Activated CD4-positive, alpha-beta T cell treated with anti-CD3 and anti-CD28 coated beads, Interleukin-2, amount 50 U/mL, for 1 hour (primary cell): ENCODE results near the gene BMP2K.
"Not testable (repeated sequence)": the region's sequence is repeated elsewhere in the genome, so short reads cannot be mapped to it uniquely, and the experiment has no call there.

Experiments used
- DNase-seq: peaks from one replicate; pipeline ENCODE4 v3.0.0-alpha.2; 2020

BMP2K gene

DNA sequence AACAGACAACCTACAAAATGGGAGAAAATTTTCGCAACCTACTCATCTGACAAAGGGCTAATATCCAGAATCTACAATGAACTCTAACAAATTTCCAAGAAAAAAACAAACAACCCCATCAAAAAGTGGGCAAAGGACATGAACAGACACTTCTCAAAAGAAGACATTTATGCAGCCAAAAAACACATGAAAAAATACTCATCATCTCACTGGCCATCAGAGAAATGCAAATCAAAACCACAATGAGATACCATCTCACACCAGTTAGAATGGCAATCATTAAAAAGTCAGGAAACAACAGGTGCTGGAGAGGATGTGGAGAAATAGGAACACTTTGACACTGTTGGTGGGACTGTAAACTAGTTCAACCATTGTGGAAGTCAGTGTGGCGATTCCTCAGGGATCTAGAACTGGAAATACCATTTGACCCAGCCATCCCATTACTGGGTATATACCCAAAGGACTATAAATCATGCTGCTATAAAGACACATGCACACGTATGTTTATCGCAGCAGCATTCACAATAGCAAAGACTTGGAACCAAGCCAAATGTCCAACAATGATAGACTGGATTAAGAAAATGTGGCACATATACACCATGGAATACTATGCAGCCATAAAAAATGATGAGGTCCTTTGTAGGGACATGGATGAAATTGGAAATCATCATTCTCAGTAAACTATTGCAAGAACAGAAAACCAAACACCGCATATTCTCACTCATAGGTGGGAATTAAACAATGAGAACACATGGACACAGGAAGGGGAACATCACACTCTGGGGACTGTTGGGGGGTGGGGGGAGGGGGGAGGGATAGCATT lies 19.7 kb downstream of the BMP2K start:
- not testable (repeated sequence) for DNase-seq

GRCh38 chr4:78796526-78796925 lies 20.4 kb downstream of the BMP2K start:
- no peak for DNase-seq

DNA sequence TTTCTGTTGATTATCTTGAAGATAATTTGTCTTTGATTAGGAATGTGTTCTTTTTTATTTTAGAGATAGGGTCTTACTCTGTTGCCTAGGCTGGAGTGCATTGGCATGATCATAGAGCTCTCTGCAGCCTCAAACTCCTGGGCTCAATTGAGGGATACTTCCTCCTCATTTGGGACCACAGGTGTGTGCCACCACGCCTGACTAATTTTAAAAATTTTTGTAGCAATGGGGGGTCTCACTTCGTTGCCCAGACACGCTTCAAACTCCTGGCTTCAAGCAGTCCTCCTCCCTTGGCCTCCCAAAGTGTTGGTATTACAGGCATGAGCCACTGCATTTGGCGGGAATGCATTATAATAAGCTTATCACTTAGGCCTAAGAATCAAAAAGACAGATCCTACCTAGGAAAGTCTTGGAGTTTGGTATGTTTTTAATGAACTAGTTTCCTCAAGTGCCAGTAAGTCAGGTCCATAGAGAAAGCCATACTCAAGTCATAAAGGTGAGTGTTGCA lies 21.7 kb downstream of the BMP2K start:
- DNase-seq = no peak

GRCh38 chr4:78799551-78800495 lies 23.7 kb downstream of the BMP2K start:
- no peak for DNase-seq

- DNase-seq = no peak
Observed at GRCh38 chr4:78800965-78801364, 24.8 kb downstream of the BMP2K start.

GRCh38 chr4:78803983-78804382 lies 27.8 kb downstream of the BMP2K start:
- DNase-seq = no peak

- no peak for DNase-seq
Observed at GRCh38 chr4:78806943-78807460, 30.9 kb downstream of the BMP2K start.

- no peak for DNase-seq
Observed at GRCh38 chr4:78809295-78809694, 33.1 kb downstream of the BMP2K start.

DNA sequence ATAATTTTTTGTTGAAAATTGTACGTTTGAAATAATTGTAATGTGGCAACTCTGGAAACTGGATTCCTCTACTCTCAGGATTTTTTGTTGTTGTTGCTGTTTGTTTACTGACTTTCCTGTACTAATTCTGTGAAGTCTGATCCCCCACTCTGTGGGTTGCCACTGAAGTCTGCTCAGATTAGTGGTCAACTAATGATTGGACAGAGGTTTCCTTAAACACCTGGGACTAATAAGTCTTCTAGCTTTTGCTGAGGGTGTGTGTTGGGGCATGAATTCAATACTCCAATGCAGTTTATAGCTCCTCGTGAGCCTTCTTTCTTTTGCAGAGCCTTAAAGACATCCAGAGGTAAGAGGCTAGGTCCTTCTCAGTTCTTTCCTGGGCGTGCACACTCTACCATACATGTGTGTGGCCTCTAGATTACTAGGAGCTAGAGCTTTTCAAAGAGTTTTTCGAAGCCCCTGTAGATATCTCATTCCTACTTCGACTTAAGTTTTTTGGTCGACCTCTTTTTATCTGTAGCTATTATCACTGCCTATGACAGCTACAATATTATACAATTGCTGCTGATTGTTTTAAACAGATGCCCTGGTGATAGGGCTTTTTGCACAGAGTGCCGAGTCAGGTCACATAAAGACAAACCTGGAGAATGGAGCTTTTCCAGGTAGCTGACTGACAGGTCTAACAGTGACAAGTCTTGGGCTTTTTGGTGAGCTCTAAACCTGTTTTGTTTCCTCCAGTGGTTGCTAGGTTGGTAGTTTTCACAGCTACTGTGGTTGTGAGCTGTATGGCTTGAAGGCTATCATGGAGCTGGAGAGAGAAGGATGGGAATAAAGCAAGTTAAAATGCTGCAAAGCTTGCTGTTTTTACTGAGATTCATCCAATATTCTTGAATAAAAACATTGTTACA lies 34.0 kb downstream of the BMP2K start:
- DNase-seq = no peak

DNA sequence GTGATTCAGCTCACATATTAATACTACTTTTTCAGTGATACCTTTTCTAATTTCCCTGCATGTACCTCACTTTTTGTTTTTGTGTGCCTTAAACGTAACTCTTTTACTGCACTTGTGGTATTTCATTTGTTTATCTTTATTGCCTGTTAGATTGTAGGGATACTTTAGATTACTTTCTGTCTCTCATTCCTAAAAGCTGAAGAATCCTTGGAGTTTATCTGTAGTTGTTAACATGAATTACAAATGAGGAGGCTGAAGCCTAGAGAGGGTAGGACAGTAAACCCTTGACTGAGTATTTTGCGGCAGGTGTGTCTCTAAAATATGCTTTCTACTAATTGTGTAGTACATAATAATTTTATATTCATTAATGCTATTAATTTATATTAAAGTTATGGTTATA lies 34.9 kb downstream of the BMP2K start:
- DNase-seq = no peak

DNA sequence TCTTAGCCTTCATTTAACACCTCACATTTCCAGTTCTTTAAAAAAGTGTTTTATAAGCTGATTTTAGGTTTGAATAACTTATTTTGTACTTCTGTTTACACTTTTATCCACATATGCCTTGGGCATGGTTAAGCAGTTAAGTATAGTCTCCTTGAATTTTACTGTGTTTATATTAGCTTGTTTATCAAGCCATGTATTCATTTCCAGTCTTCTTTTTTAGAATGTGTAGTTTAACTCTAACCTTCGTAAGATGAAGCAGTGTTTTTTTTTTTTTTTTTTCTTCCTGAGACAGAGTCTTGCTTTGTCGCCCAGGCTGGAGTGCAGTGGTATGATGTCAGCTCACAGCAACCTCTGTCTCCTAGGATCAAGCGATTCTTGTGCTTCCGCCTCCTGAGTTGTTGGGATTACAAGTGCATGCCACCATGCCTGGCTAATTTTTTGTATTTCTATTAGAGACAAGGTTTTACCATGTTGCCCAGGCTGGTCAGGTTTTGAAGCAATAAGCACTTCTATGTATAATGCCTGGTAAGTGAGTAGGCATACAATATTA lies 42.5 kb downstream of the BMP2K start:
- no peak for DNase-seq

GRCh38 chr4:78824001-78824400 lies 47.9 kb downstream of the BMP2K start:
- DNase-seq = no peak

DNA sequence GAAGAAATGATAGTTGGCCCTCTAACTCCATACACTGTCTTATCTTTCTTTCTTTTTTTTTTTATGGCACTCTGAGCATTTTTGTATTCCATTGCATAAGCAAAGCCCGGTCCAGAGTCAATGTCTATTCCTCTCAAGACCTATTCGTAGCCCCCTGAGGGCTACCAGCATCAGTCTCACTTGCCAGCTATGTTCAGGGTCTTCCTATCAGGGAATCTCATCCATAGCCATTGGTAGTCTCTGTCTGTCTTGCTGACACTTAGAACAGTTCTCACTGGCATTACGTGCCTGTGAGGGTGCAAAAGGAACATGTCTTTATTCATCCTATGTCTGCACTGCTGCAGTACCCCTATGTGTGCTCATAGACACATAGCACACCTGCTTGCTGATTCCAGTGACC lies 51.0 kb downstream of the BMP2K start:
- DNase-seq = no peak

DNA sequence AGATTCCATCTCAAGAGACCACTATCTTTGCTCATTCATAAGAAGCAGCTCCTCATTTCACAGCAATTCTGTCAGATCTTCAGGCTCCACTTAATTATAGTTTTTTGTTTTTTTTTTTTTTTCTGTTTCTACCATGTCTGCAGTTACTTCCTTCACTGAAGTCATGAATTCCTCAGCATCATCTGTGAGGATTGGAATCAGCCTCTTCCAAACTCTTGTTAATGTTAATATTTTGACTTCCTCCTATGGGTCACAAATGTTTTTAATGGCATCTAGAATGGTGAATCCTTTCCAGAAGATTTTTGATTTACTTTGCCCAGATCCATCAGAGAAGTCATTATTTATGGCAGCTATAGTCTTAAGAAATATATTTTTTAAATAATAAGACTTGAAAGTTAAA lies 53.1 kb downstream of the BMP2K start:
- DNase-seq = no peak

DNA sequence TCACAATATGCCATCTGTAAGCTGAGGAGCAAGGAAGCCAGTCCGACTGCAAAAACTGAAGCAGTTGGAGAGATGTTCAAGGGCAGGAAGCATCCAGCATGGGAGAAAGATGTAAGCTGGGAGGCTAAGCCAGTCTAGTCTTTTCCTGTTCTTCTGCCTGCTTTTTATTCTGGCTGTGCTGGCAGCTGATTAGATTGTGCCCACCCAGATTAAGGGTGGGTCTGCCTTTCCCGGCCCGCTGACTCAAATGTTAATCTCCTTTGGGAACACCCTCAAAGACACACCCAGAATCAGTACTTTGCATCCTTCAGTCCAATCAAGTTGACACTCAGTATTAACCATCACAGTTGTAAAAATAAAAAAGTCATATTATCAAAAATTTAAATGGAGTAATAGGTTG lies 63.5 kb downstream of the BMP2K start:
- not testable (repeated sequence) for DNase-seq

GRCh38 chr4:78840286-78840685 lies 64.1 kb downstream of the BMP2K start:
- DNase-seq = not testable (repeated sequence)

GRCh38 chr4:78845472-78845871 lies 69.3 kb downstream of the BMP2K start:
- no peak for DNase-seq

GRCh38 chr4:78846258-78846657 lies 70.1 kb downstream of the BMP2K start:
- no peak for DNase-seq

GRCh38 chr4:78862314-78862737 lies 86.2 kb downstream of the BMP2K start:
- no peak for DNase-seq

DNA sequence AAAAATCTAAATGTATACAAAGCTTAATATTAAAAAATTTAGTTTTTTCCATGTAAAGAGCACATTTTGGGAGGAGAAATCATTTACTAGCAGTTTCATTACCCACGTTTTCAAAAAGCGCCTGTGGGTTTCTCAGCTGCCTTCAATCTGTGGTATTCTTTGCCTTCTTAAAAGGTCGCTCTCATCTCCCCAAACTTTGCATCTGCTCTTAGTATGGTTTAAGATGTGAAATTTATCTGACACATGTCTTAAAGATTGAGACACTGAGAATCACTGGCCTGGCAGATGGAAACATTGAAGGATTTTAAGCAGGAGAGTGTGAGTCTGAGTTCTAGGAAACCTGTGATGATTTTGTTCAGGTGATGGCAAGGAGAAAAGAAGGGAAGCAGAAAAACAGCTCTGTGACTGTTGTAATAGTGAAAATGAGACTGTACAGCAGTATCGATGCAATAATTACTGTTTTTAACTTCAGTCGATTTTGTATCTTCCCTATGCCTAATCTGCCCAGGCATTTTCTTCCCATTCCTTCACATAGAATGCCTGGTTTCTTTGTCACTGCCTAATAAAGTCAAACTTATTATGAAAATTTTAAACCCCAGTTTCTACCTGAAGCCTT lies 87.2 kb downstream of the BMP2K start:
- no peak for DNase-seq

GRCh38 chr4:78863991-78864390 lies 87.8 kb downstream of the BMP2K start:
- no peak for DNase-seq
